GM10248 (cell line): ENCODE data around the gene NFIB.

Source experiments
- CTCF ChIA-PET: fragments of 300-600 bp; sonication (Branson Sonifier 250); formaldehyde crosslinking; extraction: SDS; loops from one replicate; lab custom pipeline; 2021; ENCODE audit warnings: antibody characterized with exemption; lab: Yijun Ruan, JAX
- POLR2A ChIA-PET: fragments of 350-650 bp; sonication (Branson Sonifier 250); formaldehyde crosslinking; extraction: SDS; loops from one replicate; lab custom pipeline; 2020; ENCODE audit warnings: antibody characterized with exemption; lab: Yijun Ruan, JAX
- DNase-seq: peaks from one replicate; pipeline ENCODE4 v3.0.0; 2012; ENCODE audit errors: extremely low spot score
- TF ChIP-seq, protein P1 (sequence below): IDR thresholded peaks from 2 replicates; pipeline ENCODE4 v1.5.1; 2012; ENCODE audit warnings: mild to moderate bottlenecking, low read depth; ENCODE audit errors: extremely low read depth, missing control alignments, control extremely low read depth

NFIB gene

DNA sequence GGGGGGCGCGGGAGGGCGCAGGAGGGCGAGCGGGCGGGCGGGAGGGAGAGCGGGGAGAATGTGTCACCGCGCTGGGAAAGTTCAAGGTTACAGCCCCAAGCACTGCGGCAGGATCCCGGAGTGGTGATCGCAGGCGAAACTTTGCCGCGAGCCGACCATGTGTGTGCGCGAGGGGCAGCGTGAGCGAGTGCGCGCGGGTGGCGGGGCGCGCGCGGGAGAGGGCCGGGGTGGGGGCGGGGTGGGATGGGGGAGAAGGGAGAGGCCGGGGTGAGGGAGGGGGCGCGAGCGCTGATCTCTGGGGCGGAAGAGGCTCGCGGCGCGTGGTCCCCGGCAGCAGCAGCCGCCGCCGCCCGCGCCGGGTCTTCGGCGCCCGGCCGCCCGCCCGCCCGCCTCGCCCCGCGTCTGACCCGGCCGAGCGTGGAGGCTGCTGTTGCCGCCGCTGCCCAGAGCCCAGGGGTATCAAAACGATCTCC is at the start of gene NFIB:
Gene NFIB, minus strand, starts transcription at position 191 of the 473 bp plus-strand sequence. CDS start 630 bp downstream, outside the sequence.
- POLR2A ChIA-PET, result no interaction called here
- CTCF ChIA-PET, result no interaction called here
- TF ChIP-seq, protein P1, sequence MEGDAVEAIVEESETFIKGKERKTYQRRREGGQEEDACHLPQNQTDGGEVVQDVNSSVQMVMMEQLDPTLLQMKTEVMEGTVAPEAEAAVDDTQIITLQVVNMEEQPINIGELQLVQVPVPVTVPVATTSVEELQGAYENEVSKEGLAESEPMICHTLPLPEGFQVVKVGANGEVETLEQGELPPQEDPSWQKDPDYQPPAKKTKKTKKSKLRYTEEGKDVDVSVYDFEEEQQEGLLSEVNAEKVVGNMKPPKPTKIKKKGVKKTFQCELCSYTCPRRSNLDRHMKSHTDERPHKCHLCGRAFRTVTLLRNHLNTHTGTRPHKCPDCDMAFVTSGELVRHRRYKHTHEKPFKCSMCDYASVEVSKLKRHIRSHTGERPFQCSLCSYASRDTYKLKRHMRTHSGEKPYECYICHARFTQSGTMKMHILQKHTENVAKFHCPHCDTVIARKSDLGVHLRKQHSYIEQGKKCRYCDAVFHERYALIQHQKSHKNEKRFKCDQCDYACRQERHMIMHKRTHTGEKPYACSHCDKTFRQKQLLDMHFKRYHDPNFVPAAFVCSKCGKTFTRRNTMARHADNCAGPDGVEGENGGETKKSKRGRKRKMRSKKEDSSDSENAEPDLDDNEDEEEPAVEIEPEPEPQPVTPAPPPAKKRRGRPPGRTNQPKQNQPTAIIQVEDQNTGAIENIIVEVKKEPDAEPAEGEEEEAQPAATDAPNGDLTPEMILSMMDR, result no peak
- DNase-seq, result peak; percentile 31

- ChIA-PET POLR2A (no interaction called here), CTCF (interaction anchor here (1.1 to 3.8 kb wide), 4 partner anchors 10 to 935 kb away, joined by 3 to 30 read pairs (median 4); no protein-coding TSS in a partner anchor)
- no peak for DNase-seq
- TF ChIP-seq, protein P1, result no peak
These were observed 48.2 kb upstream of the NFIB start for GRCh38 chr9:14362175-14362574.

DNA sequence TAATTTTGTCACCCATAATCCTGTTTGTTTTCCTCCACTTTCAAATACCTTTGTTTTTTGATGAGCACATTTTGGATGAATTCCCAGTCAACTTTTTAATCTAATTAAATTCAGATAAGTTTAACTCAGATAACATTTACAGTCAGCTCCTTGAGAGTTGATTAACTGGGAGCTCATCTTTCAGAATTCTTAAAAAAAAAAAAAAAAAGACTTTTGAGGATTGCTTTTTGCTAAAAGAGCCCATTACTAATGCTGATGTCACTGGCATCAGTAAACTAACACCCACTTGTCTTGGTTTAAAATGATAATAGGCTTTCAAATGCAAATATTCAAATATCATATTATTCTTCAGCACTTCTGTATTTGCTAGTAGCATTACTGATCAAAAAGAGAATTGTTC is 47.1 kb upstream of the NFIB start:
- TF ChIP-seq, protein P1, result no peak
- no peak for DNase-seq
- ChIA-PET POLR2A (no interaction called here), CTCF (interaction anchor here (3.8 kb wide), 1 partner anchor 9 kb away, joined by 30 read pairs; no protein-coding TSS in a partner anchor)

DNA sequence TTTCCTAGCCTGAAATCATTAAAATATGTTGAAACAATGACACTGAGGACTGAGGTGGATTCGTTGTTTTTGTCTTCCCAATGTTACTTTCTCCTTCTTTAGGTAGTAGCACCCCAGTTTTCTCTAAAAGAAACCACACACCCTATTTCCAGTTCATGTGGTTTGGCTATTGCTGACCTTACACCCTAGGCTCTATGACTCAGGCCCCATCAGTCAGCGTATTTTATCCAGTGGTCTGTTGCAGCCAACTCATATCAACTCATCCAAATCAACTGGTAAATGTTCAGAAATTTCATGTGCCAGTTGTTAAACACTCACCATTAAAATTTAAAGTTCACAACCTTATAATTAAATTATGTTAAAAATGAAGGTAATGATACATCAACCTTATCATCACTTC is 44.6 kb upstream of the NFIB start:
- DNase-seq, result no peak
- POLR2A ChIA-PET, result no interaction called here
- TF ChIP-seq, protein P1, result no peak
- CTCF ChIA-PET, result no interaction called here

GRCh38 chr9:14356351-14357265 is 42.7 kb upstream of the NFIB start:
- DNase-seq, result no peak
- POLR2A ChIA-PET, result no interaction called here
- TF ChIP-seq, protein P1, result no peak
- CTCF ChIA-PET, result interaction anchor here (7.9 kb wide), 1 partner anchor 928 kb away, joined by 127 read pairs; no protein-coding TSS in a partner anchor

GRCh38 chr9:14354201-14354600 is 40.3 kb upstream of the NFIB start:
- POLR2A ChIA-PET, result no interaction called here
- TF ChIP-seq, protein P1, result no peak
- CTCF ChIA-PET, result interaction anchor here (0.7 to 7.9 kb wide), 22 partner anchors 8 to 1003 kb away, joined by 3 to 127 read pairs (median 4); no protein-coding TSS in a partner anchor
- no peak for DNase-seq
